Measurements from ENCODE around the gene ERP29. TPM values are rescaled to one million over a fixed set of nuclear protein-coding genes. Genes with fewer than 3 reads are reported as not detected.

ERP29 gene
- total and polyA plus RNA-seq, 2 of the 13 experiments (the other 11 are each of a cell fraction or from before 2014, with no cell fraction given): 111 to 147 TPM

GRCh38 chr12:112012775-112013600 is at the start of gene ERP29, which contains the start of gene TMEM116 (continued):
- no peak for TF ChIP-seq GPBP1L1 (CRISPR knock-in tag; IDR thresholded peaks at IDR 0.05)
- no peak for TF ChIP-seq CEBPB (IDR thresholded peaks at IDR 0.05; ENCODE audit: borderline replicate concordance, low read depth, low read length)
- peak; percentile 85 for TF ChIP-seq ZNF407 (CRISPR knock-in tag; IDR thresholded peaks at IDR 0.05; ENCODE audit: not compliant biosample characterization)
- no peak for TF ChIP-seq SRF (IDR thresholded peaks at IDR 0.05; ENCODE audit: low read depth, low read length)
- TF ChIP-seq, protein P1, sequence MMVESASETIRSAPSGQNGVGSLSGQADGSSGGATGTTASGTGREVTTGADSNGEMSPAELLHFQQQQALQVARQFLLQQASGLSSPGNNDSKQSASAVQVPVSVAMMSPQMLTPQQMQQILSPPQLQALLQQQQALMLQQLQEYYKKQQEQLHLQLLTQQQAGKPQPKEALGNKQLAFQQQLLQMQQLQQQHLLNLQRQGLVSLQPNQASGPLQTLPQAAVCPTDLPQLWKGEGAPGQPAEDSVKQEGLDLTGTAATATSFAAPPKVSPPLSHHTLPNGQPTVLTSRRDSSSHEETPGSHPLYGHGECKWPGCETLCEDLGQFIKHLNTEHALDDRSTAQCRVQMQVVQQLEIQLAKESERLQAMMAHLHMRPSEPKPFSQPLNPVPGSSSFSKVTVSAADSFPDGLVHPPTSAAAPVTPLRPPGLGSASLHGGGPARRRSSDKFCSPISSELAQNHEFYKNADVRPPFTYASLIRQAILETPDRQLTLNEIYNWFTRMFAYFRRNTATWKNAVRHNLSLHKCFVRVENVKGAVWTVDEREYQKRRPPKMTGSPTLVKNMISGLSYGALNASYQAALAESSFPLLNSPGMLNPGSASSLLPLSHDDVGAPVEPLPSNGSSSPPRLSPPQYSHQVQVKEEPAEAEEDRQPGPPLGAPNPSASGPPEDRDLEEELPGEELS (CRISPR knock-in tag; IDR thresholded peaks at IDR 0.05): peak; percentile 39; the same call in 1 of the 2 replicates
- TF ChIP-seq GTF2F1 (IDR thresholded peaks at IDR 0.05; ENCODE audit: low read length): peak; percentile 77; the same call in 1 of the 2 replicates
- TF ChIP-seq ZFP36 (IDR thresholded peaks at IDR 0.05; ENCODE audit: borderline replicate concordance, low read depth, low read length, partially characterized antibody): no peak
- peak; percentile 70; the same call in 1 of the 2 replicates for TF ChIP-seq SP5 (CRISPR knock-in tag; IDR thresholded peaks at IDR 0.05; ENCODE audit: borderline replicate concordance, low read depth)
- TF ChIP-seq ZNF138 (CRISPR knock-in tag; IDR thresholded peaks at IDR 0.05; ENCODE audit: low read depth): 0 out of 2 replicates have a peak, but pooled peaks have one; percentile 81
- peak; percentile 55 for TF ChIP-seq ERF (CRISPR knock-in tag; IDR thresholded peaks at IDR 0.05)
- TF ChIP-seq HDAC1 (CRISPR knock-in tag; IDR thresholded peaks at IDR 0.05): peak; percentile 91
- peak; percentile 58 for TF ChIP-seq ISL2 (CRISPR knock-in tag; IDR thresholded peaks at IDR 0.05)
